Spleen (tissue), 11 donors: ENCODE measurements around the gene CCDC70. TPM values are rescaled to one million over a fixed set of nuclear protein-coding genes. Genes with fewer than 3 reads are reported as not detected.
A peak's percentile ranks its signal among the peaks of the same experiment; 100 is the strongest.

Experiments used
- DNase-seq: peaks from one replicate; pipeline ENCODE4 v3.0.0-alpha.2; 2020
- H3K27ac ChIP-seq, 8 donors: fragments of 200-600 bp; sonication (generic) in 7 of 8; 1 replicate in 4 of 8; 2 replicates in 4 of 8; pipeline versions ENCODE4 v1.5.0 to v1.8.0; 2016 to 2021; ENCODE audit warnings: inconsistent platforms in 4 of 8, mild to moderate bottlenecking in 4 of 8, moderate library complexity in 1 of 8
- H3K27me3 ChIP-seq, 7 donors: fragments of 200-600 bp; sonication (generic) in 6 of 7; replicated peaks in 1 of 7; 1 replicate in 4 of 7; 2 replicates in 3 of 7; pipeline versions ENCODE4 v1.5.0 to v1.8.0; 2016 to 2021; ENCODE audit warnings: inconsistent platforms in 3 of 7, mild to moderate bottlenecking in 1 of 7
- H3K36me3 ChIP-seq, 6 donors: fragments of 200-600 bp; sonication (generic) in 5 of 6; 1 replicate in 4 of 6; 2 replicates in 2 of 6; pipeline versions ENCODE4 v1.5.0 to v1.8.0; 2016 to 2021; ENCODE audit warnings: inconsistent platforms in 2 of 6
- H3K4me1 ChIP-seq, 6 donors: fragments of 200-600 bp; sonication (generic) in 5 of 6; 1 replicate in 3 of 6; 2 replicates in 3 of 6; pipeline versions ENCODE4 v1.5.0 to v1.8.0; 2016 to 2021; ENCODE audit warnings: inconsistent platforms in 3 of 6
- H3K4me3 ChIP-seq, 8 donors: fragments of 200-600 bp; sonication (generic) in 7 of 8; 1 replicate in 4 of 8; 2 replicates in 4 of 8; pipeline versions ENCODE4 v1.5.0 to v1.8.0; 2016 to 2021; ENCODE audit warnings: inconsistent platforms in 4 of 8, mild to moderate bottlenecking in 4 of 8, moderate library complexity in 2 of 8
- H3K9me3 ChIP-seq, 8 donors: fragments of 200-600 bp; sonication (generic) in 7 of 8; 1 replicate in 4 of 8; 2 replicates in 4 of 8; pipeline versions ENCODE4 v1.5.0 to v1.8.0; 2016 to 2021; ENCODE audit warnings: inconsistent platforms in 4 of 8
- CTCF ChIP-seq, 11 experiments: fragments of 200-600 bp in 7 of 11; fragments of 450-650 bp in 4 of 11; sonication (generic) in 4 of 11; IDR thresholded peaks in 8 of 11; conservative IDR thresholded peaks in 3 of 11; 1 replicate in 7 of 11; 2 replicates in 4 of 11; pipeline versions ENCODE4 v1.4.0 to v1.8.0; 2016 to 2021; ENCODE audit warnings: antibody characterized with exemption in 11 of 11, inconsistent platforms in 4 of 11, mild to moderate bottlenecking in 1 of 11
- POLR2A ChIP-seq, 3 donors: fragments of 450-650 bp; IDR thresholded peaks; one replicate each; pipeline ENCODE4 v1.5.1; 2017; ENCODE audit warnings: antibody characterized with exemption in 3 of 3, mild to moderate bottlenecking in 1 of 3
- POLR2AphosphoS5 ChIP-seq, 3 donors: sonication (generic); formaldehyde crosslinking; IDR thresholded peaks; one replicate each; pipeline ENCODE4 v1.5.1; 2017; ENCODE audit warnings: antibody characterized with exemption in 3 of 3
- WGBS, 5 donors: extraction: QIAGEN DNeasy Blood & Tissue Kit in 3 of 5; methylation state at CpG; one replicate each; pipeline versions ENCODE4 v1.1.5 to v1.1.7; 2013 to 2018; 5-methylcytosine and 5-hydroxymethylcytosine counted together
- intact Hi-C: fragments of 100-400 bp; cut with DNase I; formaldehyde crosslinking; loops from one replicate; pipeline ENCODE4 v1.15.0; 2023; ENCODE audit warnings: low total_unique reads
- polyA plus RNA-seq, 3 donors: library from polyadenylated mRNA; stranded (reverse); fragments of 200-250 nt; gene quantifications; one replicate each; pipeline ENCODE4 v1.2.1, GENCODE V29; 2013
- total RNA-seq, 7 donors: library from RNA; depleted of rRNA in 3 of 7; stranded (reverse); fragments of >200 nt in 3 of 7; fragmentation: NEBNext Ultra II Directional in 4 of 7; extraction: Animal tissue kit (Norgen Biotek cat#: 25700) in 4 of 7; gene quantifications; one replicate each; pipeline versions ENCODE4 v1.1.0 to v1.2.1, GENCODE V29; 2016 to 2021
- donor health status: healthy with polysubstance abuse.
- donor health status: DM: no; HTN: no; CAD: no; lungs with moderate emphysema.
- donor health status: DM: no; HTN: no; CAD: no.
- donor health status: Bipolar disorder and iron deficiency.
- donor health status: healthy.
- donor health status: DM: no; HTN: no; CAD: no.
- donor health status: DM: yes; HTN: yes; CAD: no.

CCDC70 gene
- total and polyA plus RNA-seq, 10 donors, result not detected

- intact Hi-C loops, result no loop called here
- WGBS, 5 donors, result 89 to 96% (median 92%) methylated on average over 8 of the region's 8 CpGs
- TF ChIP-seq CTCF (IDR thresholded peaks at IDR 0.05 in 8 of 11, conservative IDR thresholded peaks at IDR 0.05 in 3 of 11), result no peak
- no peak for TF ChIP-seq POLR2AphosphoS5 (IDR thresholded peaks at IDR 0.05)
These were observed 23.4 kb upstream of the CCDC70 start for GRCh38 chr13:51838240-51838846.

GRCh38 chr13:51839711-51840540 lies 21.8 kb upstream of the CCDC70 start:
- H3K27me3 ChIP-seq, result peaks cover 0 to 9% (median 0%) of the 10 kb centered on the region in 7 donors
- no peak for DNase-seq
- H3K9me3 ChIP-seq, result no peaks in the 10 kb centered on the region
- intact Hi-C loops, result loop anchor here (10.0 kb wide), 1 partner anchor 285 kb away; the partner anchor contains the start of gene NEK5
- H3K4me3 ChIP-seq, result no peak overlapping the region
- peaks cover 0 to 9% (median 2%) of the 10 kb centered on the region in 6 donors for H3K4me1 ChIP-seq
- H3K36me3 ChIP-seq, result no peaks in the 10 kb centered on the region
- TF ChIP-seq POLR2A (IDR thresholded peaks at IDR 0.05) (no peak), POLR2AphosphoS5 (IDR thresholded peaks at IDR 0.05) (no peak), CTCF (IDR thresholded peaks at IDR 0.05 in 8 of 11, conservative IDR thresholded peaks at IDR 0.05 in 3 of 11) (no peak)
- WGBS, 5 donors, result 66 to 76% (median 72%) methylated on average over 7 to 10 of the region's 10 CpGs
- H3K27ac ChIP-seq, result peak overlapping the region in 2 of 8 donors; percentile 84 to 88

More at GRCh38 chr13:51838240-51838846, 23.4 kb upstream of the CCDC70 start:
- Histone ChIP-seq H3K9me3 (no peaks in the 10 kb centered on the region), H3K27me3 (no peaks in the 10 kb centered on the region), H3K4me3 (no peak overlapping the region), H3K4me1 (peaks cover 0 to 17% (median 0%) of the 10 kb centered on the region in 6 donors), H3K27ac (peak overlapping the region in 6 of 8 donors; percentile 69 to 88 (median 81)), H3K36me3 (no peaks in the 10 kb centered on the region)
- no peak for DNase-seq

GRCh38 chr13:51840917-51841316 lies 20.9 kb upstream of the CCDC70 start:
- DNase-seq, result no peak
- no peaks in the 10 kb centered on the region for H3K9me3 ChIP-seq
- H3K36me3 ChIP-seq, result no peaks in the 10 kb centered on the region
- 71 to 87% (median 86%) methylated on average over 6 of the region's 6 CpGs for WGBS, 5 donors
- no peak overlapping the region for H3K4me3 ChIP-seq
- intact Hi-C loops, result loop anchor here (10.0 kb wide), 1 partner anchor 284 kb away; the partner anchor contains the start of gene NEK5
- TF ChIP-seq CTCF (IDR thresholded peaks at IDR 0.05 in 8 of 11, conservative IDR thresholded peaks at IDR 0.05 in 3 of 11), result no peak
- no peak for TF ChIP-seq POLR2A (IDR thresholded peaks at IDR 0.05)
- TF ChIP-seq POLR2AphosphoS5 (IDR thresholded peaks at IDR 0.05), result no peak
- H3K27me3 ChIP-seq, result peaks cover 0 to 12% (median 0%) of the 10 kb centered on the region in 7 donors
- peaks cover 0 to 14% (median 6%) of the 10 kb centered on the region in 6 donors for H3K4me1 ChIP-seq
- no peak overlapping the region for H3K27ac ChIP-seq

GRCh38 chr13:51841732-51842131 lies 20.0 kb upstream of the CCDC70 start:
- Histone ChIP-seq H3K27me3 (peaks cover 0 to 12% (median 0%) of the 10 kb centered on the region in 7 donors), H3K4me1 (peaks cover 0 to 14% (median 6%) of the 10 kb centered on the region in 6 donors), H3K36me3 (no peaks in the 10 kb centered on the region), H3K4me3 (no peak overlapping the region), H3K27ac (no peak overlapping the region), H3K9me3 (no peaks in the 10 kb centered on the region)
- WGBS, 5 donors, result 79 to 88% (median 82%) methylated on average over 6 of the region's 6 CpGs
- TF ChIP-seq POLR2A (IDR thresholded peaks at IDR 0.05), result no peak
- no peak for TF ChIP-seq POLR2AphosphoS5 (IDR thresholded peaks at IDR 0.05)
- no peak for TF ChIP-seq CTCF (IDR thresholded peaks at IDR 0.05 in 8 of 11, conservative IDR thresholded peaks at IDR 0.05 in 3 of 11)
- no peak for DNase-seq
- intact Hi-C loops, result loop anchor here (10.0 kb wide), 1 partner anchor 283 kb away; the partner anchor contains the start of gene NEK5
